ENCODE measurements around the gene ARMC10.
"Not testable (repeated sequence)": the region's sequence is repeated elsewhere in the genome, so short reads cannot be mapped to it uniquely, and the experiment has no call there.

ARMC10 gene

DNA sequence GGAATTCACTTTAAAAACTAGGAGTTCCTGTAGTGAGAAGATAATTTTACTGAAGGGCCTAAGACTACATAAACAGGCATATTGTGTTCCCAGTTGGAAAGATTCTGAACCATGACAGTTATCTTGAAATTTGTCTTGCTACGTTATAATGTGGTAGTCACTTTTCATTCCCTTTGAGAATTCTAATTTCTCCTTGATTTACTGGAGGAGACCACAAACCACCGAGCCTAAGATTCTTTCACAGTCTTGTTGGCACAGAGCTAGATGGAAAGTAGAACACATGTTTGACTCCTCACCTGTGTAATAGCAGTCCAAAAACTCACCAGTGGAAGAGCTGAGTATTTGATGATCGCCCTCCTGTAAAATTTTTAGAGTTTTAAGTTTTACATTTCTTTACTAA is 4.9 kb downstream of the ARMC10 start:
- DNase-seq: no peak

DNA sequence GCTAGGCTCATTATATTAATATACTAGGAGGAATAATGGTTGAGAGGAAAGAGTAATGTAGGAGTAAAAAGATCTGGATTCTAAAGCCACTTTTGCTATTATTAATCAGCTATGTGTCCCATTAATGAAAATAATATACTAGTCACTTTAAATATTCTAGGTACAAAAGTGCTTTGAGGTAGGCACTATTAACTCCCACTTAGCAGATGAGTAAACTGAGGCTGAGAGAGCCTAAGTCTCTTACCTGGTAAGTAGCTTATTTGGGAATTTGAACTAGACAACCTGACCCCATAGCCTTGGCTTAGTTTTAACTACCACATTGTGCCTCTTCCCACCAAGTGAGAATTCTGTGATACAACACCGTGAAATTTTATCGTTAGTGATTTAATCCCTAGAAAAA is 6.0 kb downstream of the ARMC10 start:
- no peak for DNase-seq

- no peak for DNase-seq
These were observed 7.6 kb downstream of the ARMC10 start for GRCh38 chr7:103082497-103082896.

DNA sequence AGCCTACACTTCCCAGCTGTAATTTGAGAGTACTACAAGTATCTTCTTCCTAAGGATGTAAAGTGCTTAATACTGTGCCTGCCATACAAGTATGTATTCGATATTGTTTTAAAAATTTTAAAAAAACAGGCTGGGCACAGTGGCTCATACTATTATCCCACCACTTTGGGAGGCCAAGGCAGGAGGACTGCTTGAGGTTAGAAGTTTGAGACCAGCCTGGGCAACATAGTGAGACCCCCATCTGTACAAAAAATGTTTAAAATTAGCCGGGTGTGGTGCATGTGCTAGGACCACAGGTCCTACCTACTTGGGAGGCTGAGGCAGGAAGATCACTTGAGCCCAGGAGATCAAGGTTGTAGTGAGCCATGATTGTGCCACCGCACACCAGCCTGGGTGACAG is 8.3 kb downstream of the ARMC10 start:
- no peak for DNase-seq

GRCh38 chr7:103092321-103092720 is 17.4 kb downstream of the ARMC10 start:
- not testable (repeated sequence) for DNase-seq

GRCh38 chr7:103093429-103093828 is 18.5 kb downstream of the ARMC10 start:
- DNase-seq: no peak

DNA sequence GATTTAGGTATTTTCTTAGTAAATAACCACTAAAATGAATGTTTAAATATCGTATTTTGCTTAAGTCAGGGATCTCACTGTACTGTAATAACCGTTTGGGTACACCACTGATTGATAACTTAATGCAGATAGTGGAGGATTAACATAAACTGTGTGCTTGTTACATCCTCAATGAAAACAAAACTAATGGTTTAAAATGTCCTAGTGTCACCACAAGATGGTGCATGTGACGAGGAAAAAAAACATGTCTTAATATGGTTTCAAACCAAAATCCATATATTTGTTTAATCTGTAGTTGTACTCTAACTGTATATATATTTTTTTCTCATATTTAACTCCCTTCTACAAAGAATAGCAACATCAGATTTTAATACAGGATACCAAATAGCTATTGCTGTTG is 19.2 kb downstream of the ARMC10 start:
- no peak for DNase-seq

DNA sequence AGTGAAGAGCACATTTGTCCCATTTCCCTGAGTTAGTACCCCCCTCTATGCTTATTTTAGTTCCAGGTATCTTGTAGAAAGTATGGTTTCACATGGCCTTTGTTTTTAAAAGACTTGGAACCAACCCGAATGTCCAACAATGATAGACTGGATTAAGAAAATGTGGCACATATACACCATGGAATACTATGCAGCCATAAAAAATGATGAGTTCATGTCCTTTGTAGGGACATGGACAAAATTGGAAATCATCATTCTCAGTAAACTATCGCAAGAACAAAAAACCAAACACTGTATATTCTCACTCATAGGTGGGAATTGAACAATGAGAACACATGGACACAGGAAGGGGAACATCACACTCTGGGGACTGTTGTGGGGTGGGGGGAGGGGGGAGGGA is 20.6 kb downstream of the ARMC10 start:
- DNase-seq: not testable (repeated sequence)

GRCh38 chr7:103097041-103097440 is 22.1 kb downstream of the ARMC10 start:
- DNase-seq: no peak

DNA sequence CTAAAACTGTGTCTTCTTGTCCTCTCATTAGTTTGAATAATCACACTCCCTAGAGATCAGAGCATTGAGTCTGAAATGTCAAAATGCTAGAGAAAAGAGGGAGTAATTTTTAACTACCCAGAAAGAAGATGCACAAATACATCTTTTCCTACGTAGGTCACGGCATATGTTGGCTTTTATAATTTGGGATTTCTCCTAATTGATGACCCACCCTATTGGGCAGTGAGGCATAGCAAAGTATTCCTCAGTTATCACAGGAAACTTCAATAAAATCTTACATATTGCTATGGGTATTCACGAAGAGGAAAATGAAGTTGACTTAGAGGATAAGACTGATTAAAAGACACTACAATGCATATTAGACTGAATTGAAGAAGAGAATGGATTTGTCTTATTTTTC is 25.4 kb downstream of the ARMC10 start:
- DNase-seq: no peak

DNA sequence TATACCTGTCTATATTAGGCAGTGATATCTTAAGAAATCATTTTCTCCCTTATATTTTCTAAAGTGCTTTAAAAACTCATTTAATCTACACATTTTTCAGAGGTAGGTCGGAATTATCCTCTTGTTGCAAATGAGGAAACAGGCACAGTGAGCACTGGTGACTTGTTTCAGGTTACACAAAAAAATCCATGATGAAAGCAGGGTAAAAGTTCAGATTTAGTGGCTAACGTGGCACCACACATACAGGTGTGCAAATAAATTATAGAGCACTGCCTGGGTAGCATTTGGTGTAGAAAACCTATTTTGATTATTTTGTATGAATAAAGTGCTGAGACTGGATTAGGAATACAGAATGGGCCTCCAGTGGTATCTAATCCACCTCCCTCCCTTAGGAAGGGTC is 26.6 kb downstream of the ARMC10 start:
- no peak for DNase-seq

GRCh38 chr7:103106005-103106702 is 31.2 kb downstream of the ARMC10 start:
- no peak for DNase-seq

DNA sequence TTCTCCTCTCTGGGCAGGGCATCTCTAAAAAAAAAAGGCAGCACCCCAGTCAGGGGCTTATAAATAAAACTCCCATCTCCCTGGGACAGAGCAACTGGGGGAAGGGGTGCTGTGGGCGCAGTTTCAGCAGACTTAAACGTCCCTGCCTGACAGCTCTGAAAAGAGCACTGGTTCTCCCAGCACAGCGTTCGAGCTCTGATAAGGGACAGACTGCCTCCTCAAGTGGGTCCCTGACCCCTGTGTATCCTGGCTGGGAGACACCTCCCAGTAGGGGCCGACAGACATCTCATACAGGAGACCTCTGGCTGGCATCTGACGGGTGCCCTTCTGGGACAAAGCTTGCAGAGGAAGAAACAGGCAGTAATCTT is 31.7 kb downstream of the ARMC10 start:
- DNase-seq: not testable (repeated sequence)

DNA sequence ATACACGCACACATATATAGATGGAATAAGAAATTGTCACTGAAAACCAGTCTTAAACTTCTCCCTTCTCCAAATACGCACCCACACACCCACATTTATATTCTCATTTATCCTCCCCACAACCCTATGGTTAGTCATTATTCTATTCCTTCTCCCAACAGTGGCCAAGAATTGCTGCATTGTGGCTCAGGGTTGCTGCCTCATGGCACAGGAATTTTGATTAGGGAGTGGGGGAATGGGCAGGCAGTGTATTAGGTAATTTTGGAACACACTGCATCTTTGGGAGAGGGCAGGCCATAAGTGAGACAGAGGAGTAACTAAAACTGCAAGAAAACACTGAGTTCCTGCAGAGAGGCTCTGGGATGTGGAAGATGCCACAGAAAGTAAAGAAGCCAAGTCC is 38.2 kb downstream of the ARMC10 start:
- DNase-seq: no peak

DNA sequence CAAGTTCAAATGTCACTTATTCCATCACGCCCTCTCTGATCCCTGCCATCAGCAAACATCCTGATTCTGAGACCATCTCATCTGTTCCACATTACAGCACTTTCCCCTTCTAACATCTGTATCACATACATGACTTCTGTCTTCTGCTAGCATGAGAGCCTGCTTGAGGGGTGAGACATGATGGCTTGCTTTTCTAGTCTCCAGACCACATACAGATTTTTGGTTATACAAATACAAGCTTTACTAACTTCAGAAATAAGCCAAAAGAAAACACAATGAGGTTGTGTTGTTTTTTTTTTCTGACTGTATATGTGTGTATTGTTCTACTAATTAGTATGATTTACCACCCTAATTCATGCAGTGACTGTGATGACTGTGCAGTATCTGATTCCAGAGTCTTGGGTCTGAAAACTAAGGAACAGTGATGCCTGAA is 39.7 kb downstream of the ARMC10 start:
- DNase-seq: no peak

- no peak for DNase-seq
These were observed 40.8 kb downstream of the ARMC10 start for GRCh38 chr7:103115771-103116170.

GRCh38 chr7:103116511-103116910 is 41.6 kb downstream of the ARMC10 start:
- DNase-seq: no peak

- no peak for DNase-seq
These were observed 42.1 kb downstream of the ARMC10 start for GRCh38 chr7:103116991-103117390.

DNA sequence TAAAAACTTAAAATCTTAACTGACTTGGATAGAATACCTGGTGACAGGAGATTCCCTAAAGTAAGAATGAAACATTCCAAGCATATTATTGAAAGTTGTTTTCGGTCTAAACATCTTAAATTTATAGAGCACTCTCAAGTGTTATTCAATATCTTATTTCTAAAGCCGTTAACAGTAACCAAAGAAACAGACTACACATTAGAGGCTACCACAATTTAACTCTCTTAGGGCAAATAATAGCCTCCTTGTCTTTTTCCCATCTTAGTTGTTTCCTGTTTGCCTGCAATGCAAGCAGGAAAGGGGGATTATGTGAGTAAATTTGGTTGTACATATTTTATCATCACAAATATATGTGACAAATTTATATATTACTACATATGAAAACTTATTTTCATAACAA is 42.5 kb downstream of the ARMC10 start:
- DNase-seq: no peak

- DNase-seq: no peak
These were observed 44.9 kb downstream of the ARMC10 start for GRCh38 chr7:103119791-103120291.

DNA sequence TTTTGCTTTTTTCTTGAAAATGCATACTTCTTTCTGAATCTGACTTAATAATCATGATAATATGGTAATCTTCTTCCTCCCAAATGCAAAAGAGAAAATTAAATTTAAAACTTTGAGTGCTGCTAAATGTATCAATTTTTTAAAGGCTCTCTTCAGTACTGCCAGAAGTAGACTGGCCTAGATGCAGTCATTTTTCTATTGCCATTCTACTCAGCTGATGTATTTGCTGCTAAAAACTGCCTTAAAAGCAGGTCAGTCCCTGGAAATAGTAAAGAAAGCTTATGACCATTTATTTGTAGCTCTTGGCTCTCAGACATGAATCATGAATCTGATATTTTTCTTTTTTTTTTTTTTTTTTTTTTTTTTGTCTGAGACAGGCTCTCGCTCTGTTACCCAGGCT is 45.4 kb downstream of the ARMC10 start:
- DNase-seq: no peak

DNA sequence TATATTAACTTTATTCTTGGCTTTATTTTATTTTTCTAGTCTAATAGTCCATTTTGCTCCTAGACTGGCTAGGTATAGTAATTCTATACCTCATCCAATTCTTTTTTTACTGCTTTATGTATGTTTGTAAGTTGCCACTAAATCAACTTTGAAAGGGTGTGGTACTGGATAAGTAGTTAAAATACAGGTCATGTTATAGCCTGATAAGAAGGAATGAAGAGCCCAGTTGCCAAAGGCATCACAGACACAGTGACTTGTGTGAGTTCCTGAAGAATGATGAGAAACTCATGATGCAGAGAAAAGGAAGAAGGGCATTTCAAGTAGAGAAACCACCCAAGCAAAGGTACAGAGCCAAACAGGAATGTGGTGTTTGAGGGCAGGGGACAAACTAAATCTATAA is 46.7 kb downstream of the ARMC10 start:
- DNase-seq: no peak

GRCh38 chr7:103123529-103123928 is 48.6 kb downstream of the ARMC10 start:
- no peak for DNase-seq

DNA sequence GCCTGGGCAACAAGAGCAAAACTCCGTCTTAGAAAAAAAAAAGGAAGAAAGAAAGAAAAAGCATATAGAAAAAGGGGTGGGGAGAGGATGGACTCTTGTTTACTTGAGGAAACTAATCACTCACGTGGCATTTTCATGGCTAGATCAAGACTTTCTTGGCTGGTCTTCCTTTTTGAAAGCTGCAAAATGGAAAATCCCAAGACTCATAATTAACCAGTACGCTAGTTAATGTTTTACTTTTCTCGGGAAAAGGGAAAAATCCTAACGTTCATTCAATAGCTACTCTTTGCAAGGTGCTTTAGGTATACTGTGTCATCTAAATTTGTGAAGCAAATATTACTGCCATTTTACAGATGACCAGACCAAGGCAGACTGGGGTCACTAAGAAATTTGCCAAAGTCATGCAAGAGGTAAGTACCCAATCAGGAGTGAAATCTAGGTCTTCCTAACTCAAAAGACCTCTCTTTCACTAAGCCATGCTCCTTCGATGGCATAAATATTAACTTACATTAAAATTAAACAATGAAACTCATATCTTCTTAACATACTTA is 49.6 kb downstream of the ARMC10 start:
- DNase-seq: no peak

DNA sequence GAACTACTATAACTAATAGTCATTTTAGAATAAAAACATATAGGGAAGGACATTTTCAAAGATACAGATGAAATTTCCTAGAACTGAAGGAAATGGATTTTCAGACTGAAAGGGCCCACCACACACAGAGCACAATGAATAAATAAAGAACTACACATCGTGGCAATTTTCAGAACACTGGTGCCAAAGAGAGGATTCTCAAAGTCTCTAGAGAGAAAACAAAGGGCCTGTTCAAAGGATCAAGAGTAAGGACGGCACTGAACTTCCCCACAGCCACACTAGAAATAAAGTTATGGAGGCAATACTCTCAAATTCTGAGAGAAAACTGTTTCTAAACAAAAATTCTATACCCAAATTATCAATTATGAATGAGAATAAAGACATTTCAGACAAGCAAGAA is 52.1 kb downstream of the ARMC10 start:
- DNase-seq: no peak

Measured in SHP77 (cell line).